Measurements from ENCODE around the gene C7. TPM values are rescaled to one million over a fixed set of nuclear protein-coding genes. Genes with fewer than 3 reads are reported as not detected.

C7 gene
- total RNA-seq: 996 and 3,547 TPM in 2 replicates

GRCh38 chr5:40909264-40909663, at the start of gene C7:
Gene C7, plus strand, starts transcription at chr5:40909497. Its CDS starts 114 bp downstream, at chr5:40909611.

Other genes with a start within 250 kb of the C7 start
- 7.7 and 11.1 TPM in 2 replicates for gene PTGER4, start 229.6 kb upstream of the C7 start, total RNA-seq
- gene TTC33, start 153.5 kb upstream of the C7 start, total RNA-seq: 6.1 and 7.4 TPM in 2 replicates
- gene PRKAA1, start 111.1 kb upstream of the C7 start, total RNA-seq: 52.7 and 64.0 TPM in 2 replicates
- gene RPL37, start 74.3 kb upstream of the C7 start, total RNA-seq: 566 and 569 TPM in 2 replicates
- gene CARD6, start 68.1 kb upstream of the C7 start, total RNA-seq: 8.6 and 11.4 TPM in 2 replicates
- gene MROH2B, start 161.8 kb downstream of the C7 start, total RNA-seq: not detected in 2 replicates